GM18511 (cell line): ENCODE measurements around the gene AMFR.

ENCODE experiments used
- ATAC-seq: cut with Tn5 transposase; IDR thresholded peaks from one replicate; pipeline ENCODE4 v1.9.1; 2021; ENCODE audit warnings: mild to moderate bottlenecking, moderate library complexity; ENCODE audit not compliant: unreplicated experiment

The AMFR gene

GRCh38 chr16:56349086-56349415 is 76.3 kb downstream of the AMFR start:
- no peak for ATAC-seq

GRCh38 chr16:56348168-56349085 is 76.9 kb downstream of the AMFR start:
- ATAC-seq = no peak

GRCh38 chr16:56347670-56348069 is 77.7 kb downstream of the AMFR start:
- no peak for ATAC-seq

- ATAC-seq = no peak
These were observed 78.2 kb downstream of the AMFR start for GRCh38 chr16:56347166-56347565.

- no peak for ATAC-seq
These were observed 79.0 kb downstream of the AMFR start for GRCh38 chr16:56346131-56346890.

GRCh38 chr16:56345406-56346050 is 79.8 kb downstream of the AMFR start:
- ATAC-seq = no peak

GRCh38 chr16:56344518-56345405 is 80.6 kb downstream of the AMFR start:
- no peak for ATAC-seq

GRCh38 chr16:56343661-56344517 is 81.5 kb downstream of the AMFR start:
- ATAC-seq = no peak

GRCh38 chr16:56341656-56342399 is 83.5 kb downstream of the AMFR start:
- no peak for ATAC-seq

- ATAC-seq = no peak
These were observed 84.4 kb downstream of the AMFR start for GRCh38 chr16:56340864-56341365.

- no peak for ATAC-seq
These were observed 84.9 kb downstream of the AMFR start for GRCh38 chr16:56340416-56340815.

- ATAC-seq = no peak
These were observed 85.7 kb downstream of the AMFR start for GRCh38 chr16:56339431-56340195.

- no peak for ATAC-seq
These were observed 86.6 kb downstream of the AMFR start for GRCh38 chr16:56338566-56339318.

- ATAC-seq = no peak
These were observed 87.5 kb downstream of the AMFR start for GRCh38 chr16:56337858-56338325.

- ATAC-seq = no peak
These were observed 88.1 kb downstream of the AMFR start for GRCh38 chr16:56337131-56337857.

- ATAC-seq = no peak
These were observed 88.6 kb downstream of the AMFR start for GRCh38 chr16:56336711-56337110.
